GOT3 (cell line): Measurements from ENCODE around the gene F8A1.
"Not testable (repeated sequence)": the region's sequence is repeated elsewhere in the genome, so short reads cannot be mapped to it uniquely, and the experiment has no call there.

Experiments
- DNase-seq: peaks from one replicate; lab custom pipeline; 2025; ENCODE audit warnings: mixed read lengths; lab: John Stamatoyannopoulos, UW

Gene F8A1

DNA sequence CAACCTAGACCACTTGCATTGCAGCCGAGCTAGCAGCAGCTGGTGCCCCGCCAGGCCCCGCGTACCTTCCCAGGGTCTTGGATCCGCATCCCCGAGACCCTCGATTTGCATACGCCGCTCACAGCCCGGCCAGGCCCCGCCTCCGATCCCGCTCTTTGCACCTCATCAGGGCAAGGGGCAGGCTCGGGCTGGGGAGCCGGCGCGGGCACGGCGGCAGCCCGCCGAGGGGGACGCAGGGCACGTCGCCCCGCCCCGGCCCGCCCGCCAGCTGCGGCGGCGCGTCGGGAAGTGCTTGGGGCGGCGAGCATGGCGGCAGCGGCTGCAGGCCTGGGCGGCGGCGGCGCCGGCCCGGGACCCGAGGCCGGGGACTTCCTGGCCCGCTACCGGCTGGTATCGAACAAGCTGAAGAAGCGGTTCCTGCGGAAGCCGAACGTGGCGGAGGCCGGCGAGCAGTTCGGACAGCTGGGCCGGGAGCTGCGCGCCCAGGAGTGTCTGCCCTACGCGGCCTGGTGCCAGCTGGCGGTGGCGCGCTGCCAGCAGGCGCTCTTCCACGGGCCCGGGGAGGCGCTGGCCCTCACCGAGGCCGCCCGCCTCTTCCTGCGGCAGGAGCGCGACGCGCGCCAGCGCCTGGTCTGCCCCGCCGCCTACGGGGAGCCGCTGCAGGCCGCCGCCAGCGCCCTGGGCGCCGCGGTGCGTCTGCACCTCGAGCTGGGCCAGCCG, at the start of gene F8A1:
TSS of gene F8A1 (plus strand) at position 287 of the 720 bp plus-strand sequence. CDS start at position 307, 20 bp downstream.
- DNase-seq = not testable (repeated sequence)

DNA sequence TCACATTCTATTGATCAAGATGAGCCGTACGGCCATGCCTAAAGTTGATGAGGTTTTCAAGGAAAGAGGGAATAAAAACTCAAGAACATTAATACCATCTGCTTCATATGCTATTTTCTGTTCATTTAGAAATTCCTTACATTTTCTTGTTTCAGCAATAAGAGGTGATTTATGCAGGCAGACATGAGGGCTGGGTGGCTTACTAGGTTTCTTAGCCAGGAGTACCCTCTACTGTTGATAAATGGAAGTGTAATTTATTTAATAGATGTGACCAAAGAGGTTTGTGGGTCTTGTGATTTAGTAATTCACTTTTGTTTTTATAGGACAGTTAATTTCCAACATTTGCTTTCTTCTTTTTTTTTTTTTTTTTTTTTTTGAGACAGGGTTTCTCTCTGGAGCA, 45.3 kb upstream of the F8A1 start:
- no peak for DNase-seq

DNA sequence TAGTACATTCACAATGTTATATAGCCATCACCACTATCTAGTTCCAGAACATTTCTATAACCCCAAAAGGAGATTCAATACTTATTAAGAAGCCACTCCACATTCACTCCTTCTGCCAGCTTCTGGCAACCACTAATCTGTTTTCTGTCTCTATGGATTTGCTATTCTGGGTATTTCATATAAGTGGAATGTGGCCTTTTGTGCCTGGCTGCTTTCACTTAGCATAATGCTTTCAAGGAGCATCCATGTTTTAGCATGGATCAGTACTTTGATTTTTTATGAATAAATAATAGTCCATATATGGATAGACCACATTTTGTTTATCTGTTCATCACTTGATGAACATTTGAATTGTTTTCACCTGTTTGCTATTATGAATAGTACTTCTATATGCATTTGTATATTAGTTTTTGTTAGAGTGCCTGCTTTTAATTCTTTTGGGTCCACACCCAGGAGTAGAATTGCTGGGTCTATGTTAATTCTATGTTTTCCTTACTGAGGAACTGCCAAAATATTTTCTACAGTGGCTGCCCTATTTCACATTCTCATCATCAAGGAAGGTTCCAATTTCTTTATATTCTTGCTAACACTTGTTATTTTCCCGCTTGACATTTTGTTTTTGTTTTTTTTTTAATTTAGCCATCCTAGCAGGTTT, 35.1 kb upstream of the F8A1 start:
- no peak for DNase-seq

DNA sequence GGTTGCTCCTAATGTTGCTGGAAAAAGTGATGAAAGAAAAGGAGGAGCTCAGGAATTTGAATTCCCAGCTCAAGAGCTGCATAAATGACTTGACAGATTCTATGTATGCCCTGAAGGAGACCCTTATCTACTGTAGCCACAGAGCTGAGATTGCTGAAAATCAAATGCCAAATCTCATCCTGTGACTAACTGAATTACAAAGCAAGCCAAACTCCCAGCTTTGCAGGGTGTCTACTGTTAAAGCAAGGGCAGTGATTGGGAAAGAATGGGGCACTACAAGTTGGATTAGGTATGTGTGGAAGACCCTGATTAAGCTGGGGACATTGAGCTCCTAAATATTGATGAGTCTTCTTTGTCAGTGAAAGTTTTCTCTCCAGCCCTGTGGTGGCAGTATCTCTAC, 30.9 kb upstream of the F8A1 start:
- DNase-seq = no peak

DNA sequence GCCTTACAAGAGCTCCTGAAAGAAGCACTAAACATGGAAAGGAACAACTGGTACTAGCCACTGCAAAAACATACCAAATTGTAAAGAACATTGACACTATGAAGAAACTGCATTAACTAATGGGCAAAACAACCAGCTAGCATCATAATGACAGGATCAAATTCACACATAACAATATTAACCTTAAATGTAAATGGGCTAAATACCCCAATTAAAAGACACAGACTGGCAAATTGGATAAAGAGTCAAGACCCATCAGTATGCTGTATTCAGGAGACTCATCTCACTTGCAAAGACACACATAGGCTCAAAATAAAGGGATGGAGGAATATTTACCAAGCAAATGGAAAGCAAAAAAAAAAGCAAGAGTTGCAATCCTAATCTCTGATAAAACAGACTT, 17.6 kb upstream of the F8A1 start:
- not testable (repeated sequence) for DNase-seq

DNA sequence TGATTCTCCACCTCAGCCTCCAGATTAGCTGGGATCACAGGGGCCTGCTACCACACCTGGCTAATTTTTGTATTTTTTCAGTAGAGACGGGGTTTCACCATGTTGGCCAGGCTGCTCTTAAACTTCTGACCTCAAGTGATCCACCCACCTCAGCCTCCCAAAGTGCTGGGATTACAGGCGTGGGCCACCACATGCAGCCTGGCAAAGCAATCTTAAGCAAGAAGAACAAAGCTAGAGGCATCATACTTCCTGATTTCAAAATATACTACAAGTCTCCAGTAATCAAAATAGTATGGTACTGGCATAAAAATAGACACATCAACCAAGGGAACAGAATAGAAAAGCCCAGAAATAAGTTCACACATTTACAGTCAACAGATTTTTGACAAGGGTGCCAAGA, 12.8 kb upstream of the F8A1 start:
- DNase-seq = no peak

DNA sequence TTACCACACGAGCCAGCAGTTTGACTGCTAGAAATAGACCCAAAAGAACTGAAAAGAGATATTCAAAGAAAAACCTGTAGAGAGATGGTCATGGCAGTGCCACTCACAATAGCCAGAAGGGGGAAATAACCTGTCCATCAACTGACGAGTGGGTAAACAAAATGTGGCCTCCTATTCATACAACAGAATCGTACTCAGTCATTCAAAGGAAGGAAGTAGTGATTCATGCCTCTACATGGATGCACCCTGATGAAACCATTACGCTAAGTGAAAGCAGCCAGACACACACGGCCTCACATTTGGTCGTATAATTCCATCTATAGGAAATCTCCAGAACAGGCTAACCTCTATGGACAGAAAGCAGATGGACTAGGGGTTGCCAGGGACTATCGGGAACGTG, 2.1 kb upstream of the F8A1 start:
- DNase-seq = not testable (repeated sequence)

DNA sequence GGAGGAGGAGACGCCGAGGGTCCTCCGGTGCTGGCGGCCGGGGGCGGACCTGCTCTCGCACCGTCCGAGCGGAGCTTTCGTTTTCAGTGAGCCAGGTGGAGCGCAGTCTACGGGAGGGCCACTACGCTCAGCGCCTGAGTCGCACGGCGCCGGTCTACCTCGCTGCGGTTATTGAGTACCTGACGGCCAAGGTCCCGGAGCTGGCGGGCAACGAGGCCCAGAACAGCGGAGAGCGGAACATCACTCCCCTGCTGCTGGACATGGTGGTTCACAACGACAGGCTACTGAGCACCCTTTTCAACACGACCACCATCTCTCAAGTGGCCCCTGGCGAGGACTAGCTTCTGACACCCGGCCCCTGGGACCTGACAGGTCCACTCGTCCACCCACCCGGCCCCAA, 1.1 kb upstream of the F8A1 start:
- DNase-seq = not testable (repeated sequence)

DNA sequence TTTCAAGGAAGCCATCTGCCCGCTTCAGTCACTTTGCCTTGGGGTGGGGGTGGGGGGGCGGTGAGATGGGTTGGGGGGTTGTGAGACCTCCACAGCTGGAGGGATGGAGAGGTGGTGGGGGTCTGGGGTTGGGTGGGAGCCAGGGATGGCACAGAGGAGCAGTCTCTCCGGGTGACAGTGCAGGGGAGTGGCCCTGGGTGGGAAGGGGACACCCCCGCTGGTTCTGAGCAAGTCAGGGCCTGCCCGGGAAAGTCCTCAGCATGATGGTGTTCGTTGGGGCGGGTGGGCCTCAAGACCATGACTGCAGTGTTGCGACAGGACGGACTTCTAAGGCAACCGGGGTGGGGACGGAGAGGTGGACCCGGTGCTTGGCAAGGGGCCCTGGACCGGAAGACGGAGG, 606 bp upstream of the F8A1 start:
- DNase-seq = not testable (repeated sequence)

DNA sequence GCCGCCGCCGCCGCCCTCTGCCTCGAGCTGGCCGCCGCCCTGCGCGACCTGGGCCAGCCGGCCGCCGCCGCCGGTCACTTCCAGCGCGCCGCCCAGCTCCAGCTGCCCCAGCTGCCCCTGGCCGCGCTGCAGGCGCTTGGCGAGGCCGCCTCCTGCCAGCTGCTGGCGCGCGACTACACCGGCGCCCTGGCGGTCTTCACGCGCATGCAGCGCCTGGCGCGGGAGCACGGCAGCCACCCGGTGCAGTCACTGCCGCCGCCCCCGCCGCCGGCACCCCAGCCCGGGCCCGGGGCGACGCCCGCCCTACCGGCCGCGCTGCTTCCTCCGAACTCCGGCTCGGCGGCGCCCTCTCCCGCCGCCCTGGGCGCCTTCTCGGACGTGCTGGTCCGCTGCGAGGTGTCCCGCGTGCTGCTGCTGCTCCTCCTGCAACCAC, 650 bp downstream of the F8A1 start:
- not testable (repeated sequence) for DNase-seq

DNA sequence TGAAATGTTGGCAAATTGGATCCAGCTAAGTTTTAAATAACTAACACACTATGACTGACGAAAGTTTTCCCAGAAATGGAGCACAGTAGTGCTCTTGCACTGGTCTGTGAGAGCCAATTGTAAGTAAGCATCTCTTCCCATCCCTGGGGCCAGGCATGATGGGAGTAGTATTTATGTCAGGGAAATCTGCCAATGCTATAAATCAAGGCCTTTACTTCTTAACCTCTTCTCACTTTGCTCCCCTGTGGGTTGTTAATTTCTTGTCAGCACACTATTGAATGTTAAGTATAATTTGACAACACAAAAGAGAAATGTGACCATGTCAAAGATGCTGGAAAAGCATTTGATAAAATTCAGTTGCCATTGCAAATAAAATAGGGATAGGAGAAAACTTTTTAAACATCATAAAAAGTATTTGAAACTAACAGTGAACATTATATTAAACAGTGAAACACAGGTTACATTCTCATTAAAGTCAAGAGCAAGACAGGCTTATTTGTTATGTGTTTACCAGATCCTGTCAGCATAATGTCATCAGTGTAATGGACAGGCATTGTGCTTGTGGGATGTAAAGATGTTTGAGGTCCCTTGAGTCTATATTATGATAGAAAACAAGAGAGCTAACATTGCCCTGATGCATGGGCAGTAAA, 5.0 kb downstream of the F8A1 start:
- DNase-seq = no peak

DNA sequence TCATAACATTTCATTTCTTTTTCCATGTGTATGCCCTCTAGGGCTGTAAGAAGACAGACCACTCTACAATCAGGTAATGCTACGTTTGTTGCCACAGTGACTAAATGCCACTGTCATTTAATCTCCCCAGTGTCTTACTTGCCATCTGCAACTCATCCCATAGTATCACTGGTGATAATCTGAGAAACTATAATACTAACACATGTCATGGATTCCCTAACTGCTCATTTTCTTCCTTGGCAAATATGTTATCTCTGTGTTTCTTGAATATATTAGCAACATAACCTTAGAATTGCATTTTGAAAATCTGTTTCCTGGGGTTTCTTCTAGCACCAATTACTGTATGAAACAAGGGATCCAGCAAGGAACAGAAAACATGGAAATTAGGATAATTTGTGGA, 6.1 kb downstream of the F8A1 start:
- no peak for DNase-seq

DNA sequence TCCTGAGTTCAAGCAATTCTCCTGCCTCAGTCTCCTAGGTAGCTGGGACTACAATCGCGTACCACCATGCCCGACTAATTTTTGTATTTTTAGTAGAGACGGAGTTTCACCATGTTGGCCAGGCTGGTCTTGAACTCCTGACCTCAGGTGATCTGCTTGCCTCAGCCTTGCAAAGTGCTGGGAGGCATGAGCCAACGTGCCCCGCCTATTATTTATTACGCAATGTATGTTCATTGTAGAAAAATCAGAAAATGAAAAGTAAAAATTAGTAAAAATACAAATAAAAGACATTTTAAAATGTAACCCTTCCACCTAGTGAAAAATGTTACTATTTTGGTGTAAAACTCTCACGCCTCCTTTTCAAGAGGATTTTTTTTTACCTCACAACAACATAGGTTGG, 14.2 kb downstream of the F8A1 start:
- DNase-seq = no peak

DNA sequence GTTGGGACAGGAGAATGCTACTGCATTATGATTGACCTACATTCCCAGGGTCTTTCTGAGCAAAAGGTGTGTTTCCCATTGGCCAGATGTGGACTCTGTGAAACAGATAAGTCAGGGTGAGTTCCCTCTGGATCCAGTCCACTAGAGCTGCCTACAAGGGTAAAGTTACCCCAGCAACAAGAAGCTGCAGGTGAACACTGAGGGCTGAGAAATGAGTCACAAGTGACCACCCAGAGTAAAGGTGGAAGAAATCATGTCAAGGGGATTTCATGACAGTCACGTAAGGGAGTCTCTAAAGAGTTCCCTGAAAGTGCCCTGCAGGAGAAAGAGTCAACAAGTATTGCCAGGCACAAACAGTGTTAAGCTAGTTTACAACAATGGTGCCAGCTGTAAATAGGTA, 16.3 kb downstream of the F8A1 start:
- DNase-seq = no peak

DNA sequence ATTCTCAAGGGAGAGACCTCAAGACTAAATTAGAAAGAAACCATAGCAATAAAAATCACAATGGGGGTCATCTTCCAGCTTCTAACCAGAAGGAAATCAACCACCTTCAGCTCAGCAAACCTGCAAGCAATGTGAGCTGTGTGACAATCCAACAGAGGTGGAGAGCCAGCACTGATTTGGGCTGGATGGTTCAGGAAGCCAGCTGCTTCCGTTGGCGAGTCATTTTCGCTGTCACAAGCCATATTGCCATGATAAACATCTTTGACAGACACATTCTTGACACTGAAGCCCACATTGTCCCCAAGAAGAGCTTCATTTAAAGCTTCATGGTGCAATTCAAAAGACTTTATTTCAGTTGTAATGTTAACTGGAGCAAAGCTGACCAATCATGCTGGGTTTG, 22.7 kb downstream of the F8A1 start:
- no peak for DNase-seq

DNA sequence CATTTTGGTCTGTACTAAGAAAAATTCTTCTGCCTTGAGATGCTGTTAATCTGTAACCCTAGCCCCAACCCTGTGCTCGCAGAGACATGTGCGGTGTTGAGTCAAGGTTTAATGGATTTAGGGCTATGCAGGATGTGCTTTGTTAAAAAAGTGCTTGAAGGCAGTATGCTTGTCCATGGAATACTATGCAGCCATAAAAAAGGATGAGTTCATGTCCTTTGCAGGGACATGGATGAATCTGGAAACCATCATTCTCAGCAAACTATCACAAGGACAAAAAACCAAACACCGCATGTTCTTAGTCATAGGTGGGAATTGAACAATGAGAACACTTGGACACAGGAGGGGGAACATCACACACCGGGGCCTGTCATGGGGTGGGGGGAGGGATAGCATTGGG, 23.9 kb downstream of the F8A1 start:
- DNase-seq = not testable (repeated sequence)

DNA sequence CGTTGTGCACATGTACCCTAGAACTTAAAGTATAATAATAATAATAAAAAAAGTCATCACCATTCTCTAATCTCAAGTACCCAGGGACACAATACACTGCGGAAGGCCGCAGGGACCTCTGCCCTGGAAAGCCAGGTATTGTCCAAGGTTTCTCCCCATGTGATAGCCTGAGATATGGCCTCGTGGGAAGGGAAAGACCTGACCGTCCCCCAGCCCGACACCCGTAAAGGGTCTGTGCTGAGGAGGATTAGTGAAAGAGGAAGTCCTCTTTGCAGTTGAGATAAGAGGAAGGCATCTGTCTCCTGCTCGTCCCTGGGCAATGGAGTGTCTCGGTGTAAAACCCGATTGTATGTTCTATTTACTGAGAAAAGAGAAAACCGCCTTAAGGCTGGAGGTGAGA, 24.4 kb downstream of the F8A1 start:
- not testable (repeated sequence) for DNase-seq

DNA sequence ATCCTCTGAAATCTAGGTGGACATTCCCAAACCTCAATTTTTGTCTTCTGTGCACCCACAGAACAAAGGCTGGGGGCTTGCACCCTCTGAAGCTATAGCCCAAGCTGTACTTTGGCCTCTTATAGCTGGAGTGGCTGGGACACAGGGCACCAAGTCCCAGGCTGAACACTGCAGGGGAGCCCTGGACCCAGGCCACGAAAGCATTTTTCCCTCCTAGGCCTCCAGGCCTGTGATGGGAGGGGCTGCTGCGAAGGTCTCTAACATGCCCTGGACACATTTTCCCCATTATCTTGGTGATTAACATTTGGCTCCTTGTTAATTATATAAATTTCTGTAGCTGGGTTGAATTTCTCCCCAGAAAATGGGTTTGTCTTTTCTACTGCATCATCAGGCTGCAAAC, 27.9 kb downstream of the F8A1 start:
- no peak for DNase-seq

DNA sequence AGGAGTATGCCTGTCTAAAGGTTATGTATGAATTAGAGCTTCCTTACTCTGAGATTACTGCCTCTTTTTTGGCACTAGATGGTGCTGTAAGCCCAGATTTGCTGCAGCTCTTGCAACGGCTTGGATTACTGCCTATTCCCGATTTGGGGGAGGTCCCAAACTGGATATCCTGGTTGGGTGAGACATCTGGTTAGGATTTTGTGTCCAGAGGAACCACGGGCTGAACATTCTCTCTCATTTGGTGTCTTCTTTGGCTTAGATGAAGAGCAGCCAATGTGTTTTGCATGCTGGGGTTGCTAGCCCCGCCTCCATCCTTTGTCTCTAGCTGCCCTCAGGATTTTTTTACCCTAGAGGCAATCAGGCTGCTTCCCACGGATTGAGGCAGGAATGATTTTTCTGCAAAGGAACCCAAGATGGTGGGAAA, 31.9 kb downstream of the F8A1 start:
- no peak for DNase-seq

DNA sequence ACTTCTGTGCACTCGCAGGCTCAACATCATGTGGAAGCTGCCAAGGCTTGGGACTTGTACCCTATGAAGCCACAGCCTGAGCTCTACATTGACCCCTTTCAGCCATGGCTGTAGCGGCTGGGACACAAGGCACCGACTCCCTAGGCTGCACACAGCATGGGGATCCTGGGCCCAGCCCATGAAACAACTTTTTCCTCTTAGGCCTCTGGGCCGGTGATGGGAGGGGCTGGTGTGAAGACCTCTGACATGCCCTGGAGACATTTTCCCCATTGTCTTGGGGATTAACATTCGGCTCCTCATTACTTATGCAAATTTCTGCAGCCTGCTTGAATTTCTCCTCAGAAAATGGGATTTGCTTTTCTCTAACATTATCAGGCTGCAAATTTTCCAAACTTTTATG, 38.6 kb downstream of the F8A1 start:
- not testable (repeated sequence) for DNase-seq
